GM23248 (cell line): Measurements from ENCODE around the gene DDI1.

ENCODE experiments used
- EZH2 ChIP-seq: fragments of 200-600 bp; sonication (generic); IDR thresholded peaks from 2 replicates; pipeline ENCODE4 v1.6.1; 2018; ENCODE audit warnings: antibody characterized with exemption, mild to moderate bottlenecking; ENCODE audit not compliant: insufficient read depth, poor library complexity, severe bottlenecking
- EZH2phosphoT487 ChIP-seq: fragments of 200-600 bp; sonication (generic); IDR thresholded peaks from 2 replicates; pipeline ENCODE4 v1.6.1; 2018; ENCODE audit warnings: antibody characterized with exemption, moderate library complexity, mild to moderate bottlenecking, low read depth; ENCODE audit not compliant: insufficient read depth

DNA sequence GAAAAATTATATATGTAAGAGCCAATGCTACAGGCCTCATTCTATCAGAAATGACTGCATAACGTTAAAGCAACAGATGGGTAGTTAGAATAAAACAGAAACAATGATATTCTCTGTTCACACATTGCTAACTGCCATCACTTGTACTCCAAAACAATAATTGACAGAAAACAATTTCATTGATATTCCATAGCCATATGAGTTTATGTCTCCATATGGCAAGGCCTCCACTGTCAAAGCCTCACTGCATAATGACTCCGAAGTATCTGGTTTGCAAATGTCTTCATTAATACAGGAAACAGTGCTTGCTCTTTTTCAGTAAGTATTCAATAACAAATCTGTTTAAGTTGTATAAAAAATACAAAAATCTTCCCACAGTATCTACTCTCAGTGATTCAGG is 9.9 kb downstream of the DDI1 start:
- TF ChIP-seq EZH2 (no peak), EZH2phosphoT487 (no peak)
